ENCODE results near the gene SLC12A2.

DNA sequence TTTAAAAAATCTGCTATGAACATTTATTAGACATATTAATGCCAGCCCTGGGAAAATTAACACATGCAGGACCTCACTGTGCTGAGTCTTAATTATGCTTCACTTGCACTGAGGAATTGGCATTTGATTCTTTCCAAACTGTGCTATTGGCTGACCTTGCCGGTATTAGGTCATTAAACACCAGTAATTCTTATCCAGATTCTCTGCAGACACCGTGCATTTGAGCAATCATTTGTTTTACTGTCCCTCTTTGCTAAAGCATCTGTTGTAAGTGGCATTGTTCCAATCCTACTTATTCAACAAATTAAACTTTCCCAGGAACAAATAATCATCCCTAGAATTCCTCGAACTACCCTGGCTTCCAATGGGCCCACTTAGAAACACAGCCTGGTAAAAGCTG is 145.0 kb downstream of the SLC12A2 start:
- TF ChIP-seq, protein P1, sequence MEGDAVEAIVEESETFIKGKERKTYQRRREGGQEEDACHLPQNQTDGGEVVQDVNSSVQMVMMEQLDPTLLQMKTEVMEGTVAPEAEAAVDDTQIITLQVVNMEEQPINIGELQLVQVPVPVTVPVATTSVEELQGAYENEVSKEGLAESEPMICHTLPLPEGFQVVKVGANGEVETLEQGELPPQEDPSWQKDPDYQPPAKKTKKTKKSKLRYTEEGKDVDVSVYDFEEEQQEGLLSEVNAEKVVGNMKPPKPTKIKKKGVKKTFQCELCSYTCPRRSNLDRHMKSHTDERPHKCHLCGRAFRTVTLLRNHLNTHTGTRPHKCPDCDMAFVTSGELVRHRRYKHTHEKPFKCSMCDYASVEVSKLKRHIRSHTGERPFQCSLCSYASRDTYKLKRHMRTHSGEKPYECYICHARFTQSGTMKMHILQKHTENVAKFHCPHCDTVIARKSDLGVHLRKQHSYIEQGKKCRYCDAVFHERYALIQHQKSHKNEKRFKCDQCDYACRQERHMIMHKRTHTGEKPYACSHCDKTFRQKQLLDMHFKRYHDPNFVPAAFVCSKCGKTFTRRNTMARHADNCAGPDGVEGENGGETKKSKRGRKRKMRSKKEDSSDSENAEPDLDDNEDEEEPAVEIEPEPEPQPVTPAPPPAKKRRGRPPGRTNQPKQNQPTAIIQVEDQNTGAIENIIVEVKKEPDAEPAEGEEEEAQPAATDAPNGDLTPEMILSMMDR (IDR thresholded peaks at IDR 0.05): no peak
- TF ChIP-seq POLR2A (IDR thresholded peaks at IDR 0.05): no peak
